Pancreas (tissue), 10 donors: ENCODE results near the gene NAV2. TPM values are rescaled to one million over a fixed set of nuclear protein-coding genes. Genes with fewer than 3 reads are reported as not detected.
"Not testable (repeated sequence)": the region's sequence is repeated elsewhere in the genome, so short reads cannot be mapped to it uniquely, and the experiment has no call there.

Experiments used
- ATAC-seq, 4 donors: fragments of 200-7000 bp; cut with Tn5 transposase; one replicate each; pipeline versions ENCODE4 v1.8.0 to v1.9.1; 2020; ENCODE audit warnings: mild to moderate bottlenecking in 4 of 4, moderate library complexity in 4 of 4
- DNase-seq, 6 donors: peaks; one replicate each; pipeline ENCODE4 v3.0.0-alpha.2; 2020
- FAIRE-seq: peaks from 2 replicates; lab custom pipeline; 2012; peaks lifted over from hg19 to GRCh38; lab: Jason Lieb, UNC
- H3K27ac ChIP-seq, 4 donors: fragments of 200-600 bp; sonication (generic); 1 replicate in 3 of 4; 2 replicates in 1 of 4; pipeline versions ENCODE4 v1.5.0 to v1.8.0; 2020
- H3K27me3 ChIP-seq, 4 donors: fragments of 200-600 bp; one replicate each; pipeline ENCODE4 v1.8.0; 2021
- H3K36me3 ChIP-seq, 3 donors: fragments of 200-600 bp; sonication (generic) in 1 of 3; one replicate each; pipeline versions ENCODE4 v1.5.0 to v1.8.0; 2020 to 2021
- H3K4me1 ChIP-seq, 3 donors: fragments of 200-600 bp; one replicate each; pipeline ENCODE4 v1.8.0; 2021
- H3K4me3 ChIP-seq, 4 donors: fragments of 200-600 bp; sonication (generic) in 2 of 4; one replicate each; pipeline versions ENCODE4 v1.5.0 to v1.8.0; 2020 to 2021
- H3K9me3 ChIP-seq, 4 donors: fragments of 200-600 bp; one replicate each; pipeline ENCODE4 v1.8.0; 2021
- CTCF ChIP-seq, 4 donors: fragments of 200-600 bp; sonication (generic) in 3 of 4; IDR thresholded peaks; one replicate each; pipeline versions ENCODE4 v1.5.0 to v1.8.0; 2021; ENCODE audit warnings: antibody characterized with exemption in 4 of 4
- WGBS, 2 donors: extraction: QIAGEN DNeasy Blood & Tissue Kit; methylation state at CpG; one replicate each; pipeline ENCODE4 v1.1.7; 2013; 5-methylcytosine and 5-hydroxymethylcytosine counted together
- intact Hi-C, 3 donors: fragments of 100-400 bp; cut with DNase I; formaldehyde crosslinking; loops; one replicate each; pipeline versions ENCODE4 v1.11.1 to v1.14.2; 2022
- polyA plus RNA-seq, 2 donors: library from polyadenylated mRNA; stranded (reverse); fragments of 200-250 nt; gene quantifications; one replicate each; pipeline ENCODE4 v1.2.3, GENCODE V29; 2013
- total RNA-seq, 6 donors: library from RNA; stranded (reverse); fragmentation: NEBNext Ultra II Directional in 4 of 6; extraction: Animal tissue kit (Norgen Biotek cat#: 25700) in 4 of 6; gene quantifications; one replicate each; pipeline versions ENCODE4 v1.2.1 to v1.2.4, GENCODE V29; 2021 to 2023
- donor health status: healthy with polysubstance abuse.
- donor health status: DM: no; HTN: no; CAD: no; lungs with moderate emphysema.
- donor health status: DM: no; HTN: no; CAD: no.
- donor health status: control.
- donor health status: control.
- donor health status: Bipolar disorder and iron deficiency.
- donor health status: DM: yes; HTN: yes; CAD: no.
- donor health status: DM: no; HTN: no; CAD: no.
- donor health status: DM: no; HTN: no; CAD: no.
- donor health status: DM: yes; HTN: yes; CAD: no.

Gene NAV2
- total and polyA plus RNA-seq, 8 donors, result 5.8 to 26.9 (median 16.3) TPM

GRCh38 chr11:20125927-20126326 lies 413.3 kb downstream of the NAV2 start:
- WGBS, 2 donors, result 74 to 81% methylated on average over 6 of the region's 6 CpGs
- intact Hi-C loops, result loop anchor here in 1 of 3 donors (5.0 to 10.0 kb wide), 2 partner anchors 179 to 229 kb away; no protein-coding TSS in a partner anchor
- H3K36me3 ChIP-seq, result no peaks in the 10 kb centered on the region
- no peaks in the 10 kb centered on the region for H3K27me3 ChIP-seq
- ATAC-seq, result peak in 1 of 4 donors; percentile 24
- no peaks in the 10 kb centered on the region for H3K9me3 ChIP-seq
- no peak for DNase-seq
- H3K27ac ChIP-seq, result no peak overlapping the region
- no peak for TF ChIP-seq CTCF (IDR thresholded peaks at IDR 0.05)
- H3K4me1 ChIP-seq, result no peaks in the 10 kb centered on the region
- H3K4me3 ChIP-seq, result no peak overlapping the region
- no peak for FAIRE-seq

GRCh38 chr11:20126724-20127123 lies 414.1 kb downstream of the NAV2 start:
- no peak for TF ChIP-seq CTCF (IDR thresholded peaks at IDR 0.05)
- Histone ChIP-seq H3K9me3 (no peaks in the 10 kb centered on the region), H3K4me3 (no peak overlapping the region), H3K4me1 (no peaks in the 10 kb centered on the region), H3K36me3 (no peaks in the 10 kb centered on the region), H3K27ac (no peak overlapping the region), H3K27me3 (no peaks in the 10 kb centered on the region)
- 77 to 83% methylated on average over 8 of the region's 8 CpGs for WGBS, 2 donors
- no peak for DNase-seq
- FAIRE-seq, result no peak
- ATAC-seq, result no peak
- intact Hi-C loops, result loop anchor here in 1 of 3 donors (5.0 to 10.0 kb wide), 2 partner anchors 179 to 228 kb away; no protein-coding TSS in a partner anchor

GRCh38 chr11:20127671-20128527 lies 415.3 kb downstream of the NAV2 start:
- WGBS, 2 donors, result 59% methylated on average over 16 of the region's 16 CpGs

GRCh38 chr11:20128528-20128825 lies 415.8 kb downstream of the NAV2 start:
- H3K9me3 ChIP-seq, H3K27me3 ChIP-seq, FAIRE-seq, H3K4me3 ChIP-seq, H3K27ac ChIP-seq, H3K4me1 ChIP-seq, DNase-seq, ATAC-seq, H3K36me3 ChIP-seq: not testable (repeated sequence)
- 79 to 80% methylated on average over 7 of the region's 7 CpGs for WGBS, 2 donors
- intact Hi-C loops, result loop anchor here in 1 of 3 donors (5.0 to 10.0 kb wide), 2 partner anchors 181 to 226 kb away; no protein-coding TSS in a partner anchor

More at GRCh38 chr11:20127671-20128527, 415.3 kb downstream of the NAV2 start:
- no peak overlapping the region for H3K27ac ChIP-seq
- H3K9me3 ChIP-seq, result no peaks in the 10 kb centered on the region
- no peaks in the 10 kb centered on the region for H3K4me1 ChIP-seq
- no peak overlapping the region for H3K4me3 ChIP-seq
- intact Hi-C loops, result loop anchor here in 1 of 3 donors (5.0 to 10.0 kb wide), 2 partner anchors 181 to 227 kb away; no protein-coding TSS in a partner anchor
- H3K27me3 ChIP-seq, result no peaks in the 10 kb centered on the region
- DNase-seq (peak; percentile 51 to 90 (median 79)), ATAC-seq (peak; percentile 83 to 87 (median 86)), FAIRE-seq (no peak)
- no peaks in the 10 kb centered on the region for H3K36me3 ChIP-seq
- peak; percentile 61 to 86 (median 66) for TF ChIP-seq CTCF (IDR thresholded peaks at IDR 0.05)

GRCh38 chr11:20129665-20130064 lies 417.0 kb downstream of the NAV2 start:
- intact Hi-C loops, result loop anchor here in 1 of 3 donors (5.0 to 10.0 kb wide), 4 partner anchors 182 to 565 kb away; no protein-coding TSS in a partner anchor

More at GRCh38 chr11:20129665-20130064, 417.0 kb downstream of the NAV2 start:
- no peak overlapping the region for H3K27ac ChIP-seq
- TF ChIP-seq CTCF (IDR thresholded peaks at IDR 0.05), result no peak
- H3K4me1 ChIP-seq, result no peaks in the 10 kb centered on the region
- FAIRE-seq, result no peak
- no peaks in the 10 kb centered on the region for H3K36me3 ChIP-seq
- no peak overlapping the region for H3K4me3 ChIP-seq
- H3K27me3 ChIP-seq, result no peaks in the 10 kb centered on the region
- DNase-seq, result no peak
- H3K9me3 ChIP-seq, result no peaks in the 10 kb centered on the region
- ATAC-seq, result no peak
- 79 to 87% methylated on average over 4 of the region's 4 CpGs for WGBS, 2 donors
